Colon (tissue), 2 donors: ENCODE measurements around the gene MTPN.

ENCODE experiments used
- FAIRE-seq: peaks from 2 replicates; lab custom pipeline; 2012; peaks lifted over from hg19 to GRCh38; lab: Jason Lieb, UNC
- donor health status: control.
- donor health status: control.

The MTPN gene

GRCh38 chr7:135884495-135885232 is 92.5 kb downstream of the MTPN start:
- FAIRE-seq: no peak

GRCh38 chr7:135879233-135879632 is 97.9 kb downstream of the MTPN start:
- no peak for FAIRE-seq

- FAIRE-seq: no peak
These were observed 98.9 kb downstream of the MTPN start for GRCh38 chr7:135878284-135878683.

GRCh38 chr7:135877805-135878204 is 99.4 kb downstream of the MTPN start:
- no peak for FAIRE-seq
